Heart left ventricle (tissue), 16 donors: ENCODE data around the gene CASS4. TPM values are rescaled to one million over a fixed set of nuclear protein-coding genes. Genes with fewer than 3 reads are reported as not detected.

Experiments used
- ATAC-seq, 4 donors: fragments of 200-7000 bp; cut with Tn5 transposase; one replicate each; pipeline ENCODE4 v1.9.1; 2020 to 2022; ENCODE audit warnings: moderate library complexity in 4 of 4, mild to moderate bottlenecking in 3 of 4, moderate number of reproducible peaks in 1 of 4
- DNase-seq, 5 donors: peaks; one replicate each; pipeline ENCODE4 v3.0.0-alpha.2; 2020
- H3K27ac ChIP-seq, 12 donors: fragments of 200-600 bp; sonication (generic) in 4 of 12; one replicate each; pipeline versions ENCODE4 v1.5.0 to v1.8.0; 2016 to 2022; ENCODE audit warnings: mild to moderate bottlenecking in 2 of 12
- H3K27me3 ChIP-seq, 9 donors: fragments of 200-600 bp; sonication (generic) in 2 of 9; one replicate each; pipeline versions ENCODE4 v1.5.1 to v1.8.0; 2016 to 2022; ENCODE audit warnings: mild to moderate bottlenecking in 3 of 9
- H3K36me3 ChIP-seq, 9 donors: fragments of 200-600 bp; sonication (generic) in 2 of 9; one replicate each; pipeline versions ENCODE4 v1.5.0 to v1.8.0; 2018 to 2022; ENCODE audit warnings: mild to moderate bottlenecking in 2 of 9
- H3K4me1 ChIP-seq, 12 donors: fragments of 200-600 bp; sonication (generic) in 4 of 12; one replicate each; pipeline versions ENCODE4 v1.5.0 to v1.8.0; 2016 to 2022; ENCODE audit warnings: mild to moderate bottlenecking in 3 of 12
- H3K4me3 ChIP-seq, 12 donors: fragments of 200-600 bp; sonication (generic) in 4 of 12; one replicate each; pipeline versions ENCODE4 v1.5.0 to v1.8.0; 2017 to 2022; ENCODE audit warnings: mild to moderate bottlenecking in 9 of 12, moderate library complexity in 4 of 12
- H3K9me3 ChIP-seq, 12 donors: fragments of 200-600 bp; sonication (generic) in 4 of 12; one replicate each; pipeline versions ENCODE4 v1.5.0 to v1.8.0; 2016 to 2022; ENCODE audit warnings: mild to moderate bottlenecking in 1 of 12
- CTCF ChIP-seq, 12 donors: fragments of 200-600 bp; sonication (generic) in 4 of 12; IDR thresholded peaks; one replicate each; pipeline versions ENCODE4 v1.5.0 to v1.8.0; 2018 to 2022; ENCODE audit warnings: antibody characterized with exemption in 12 of 12, mild to moderate bottlenecking in 5 of 12
- POLR2A ChIP-seq, 2 donors: fragments of 450-650 bp; IDR thresholded peaks; one replicate each; pipeline ENCODE4 v1.6.1; 2017; ENCODE audit warnings: antibody characterized with exemption in 2 of 2, mild to moderate bottlenecking in 2 of 2, moderate library complexity in 2 of 2
- WGBS, 4 donors: extraction: QIAGEN DNeasy Blood & Tissue Kit in 2 of 4; methylation state at CpG; one replicate each; pipeline versions ENCODE4 v1.1.5 to v1.1.7; 2013 to 2018; 5-methylcytosine and 5-hydroxymethylcytosine counted together
- intact Hi-C, 10 donors: fragments of 100-400 bp; cut with DNase I; formaldehyde crosslinking; loops; one replicate each; pipeline versions ENCODE4 v1.11.1 to v1.14.2; 2022
- polyA plus RNA-seq, 2 donors: library from polyadenylated mRNA; stranded (reverse); fragments of 200-250 nt; gene quantifications; one replicate each; pipeline ENCODE4 v1.2.3, GENCODE V29; 2013
- total RNA-seq, 9 donors: library from RNA; depleted of rRNA in 2 of 9; stranded (reverse); fragments of >200 nt in 2 of 9; fragmentation: NEBNext Ultra II Directional in 3 of 9; extraction: Animal tissue kit (Norgen Biotek cat#: 25700) in 3 of 9; gene quantifications; one replicate each; pipeline versions ENCODE4 v1.1.0 to v1.2.4, GENCODE V29; 2016 to 2023
- donor health status: ischemic (EF 13 %, LVEDD 7.1; RV severe dilation, severe dysfunction).
- donor health status: healthy with polysubstance abuse.
- donor health status: DM: no; HTN: yes; CAD: no.
- donor health status: DM: no; HTN: no; CAD: no.
- donor health status: ischemic (EF 25% LVEDD 6.9; RV normal size, moderate dysfunction).
- donor health status: ischemic (EF 25% LVEDD 5.7; RV mildly dilated, moderate dysfunction).
- donor health status: healthy.
- donor health status: DM: yes; HTN: yes; CAD: no.
- donor health status: ischemic (EF 35%, LVEDD 5.7; RV mildly dilated, moderate dysfunction).
- donor health status: nonischemic (EF 11% LVEDD 7.7; RV severe dilation, severe dysfunction).
- donor health status: DM: yes; HTN: yes; CAD: no.
- donor health status: PGD.
- donor health status: ischemic (EF 29% LVEDD 5.4; RV normal size, mild dysfunction).
- donor health status: nonischemic (EF 23%, LVEDD 6.1; RV moderate dilation, normal function).

Gene CASS4
- total and polyA plus RNA-seq, 11 donors, result 0.07 to 3.8 (median 0.49) TPM

GRCh38 chr20:56438284-56438683 lies 26.2 kb downstream of the CASS4 start:
- intact Hi-C loops, result no loop called here

GRCh38 chr20:56439771-56440291 lies 27.8 kb downstream of the CASS4 start:
- Histone ChIP-seq H3K27ac (peak overlapping the region in 6 of 12 donors; percentile 22 to 55 (median 29)), H3K36me3 (peaks cover 0 to 7% (median 0%) of the 10 kb centered on the region in 9 donors), H3K27me3 (no peaks in the 10 kb centered on the region), H3K4me1 (peaks cover 0 to 46% (median 4%) of the 10 kb centered on the region in 12 donors), H3K4me3 (no peak overlapping the region), H3K9me3 (no peaks in the 10 kb centered on the region)
- 41 to 57% (median 45%) methylated on average over 5 of the region's 5 CpGs for WGBS, 4 donors
- peak; percentile 85 to 95 (median 89) for ATAC-seq
- peak; percentile 60 to 88 (median 80) for DNase-seq
- intact Hi-C loops, result no loop called here
- no peak for TF ChIP-seq POLR2A (IDR thresholded peaks at IDR 0.05)
- TF ChIP-seq CTCF (IDR thresholded peaks at IDR 0.05), result no peak

More at GRCh38 chr20:56438284-56438683, 26.2 kb downstream of the CASS4 start:
- Histone ChIP-seq H3K9me3 (no peaks in the 10 kb centered on the region), H3K27ac (no peak overlapping the region), H3K4me3 (no peak overlapping the region), H3K36me3 (peaks cover 0 to 7% (median 0%) of the 10 kb centered on the region in 9 donors), H3K27me3 (no peaks in the 10 kb centered on the region), H3K4me1 (peaks cover 0 to 56% (median 5%) of the 10 kb centered on the region in 12 donors)
- DNase-seq (no peak), ATAC-seq (no peak)
- TF ChIP-seq CTCF (IDR thresholded peaks at IDR 0.05) (no peak), POLR2A (IDR thresholded peaks at IDR 0.05) (no peak)
- WGBS, 4 donors, result 94 to 98% (median 95%) methylated on average over 4 of the region's 4 CpGs

- Histone ChIP-seq H3K27ac (peak overlapping the region in 5 of 12 donors; percentile 22 to 55 (median 29)), H3K4me1 (peaks cover 0 to 42% (median 3%) of the 10 kb centered on the region in 12 donors), H3K4me3 (no peak overlapping the region), H3K36me3 (peaks cover 0 to 11% (median 0%) of the 10 kb centered on the region in 9 donors), H3K9me3 (no peaks in the 10 kb centered on the region), H3K27me3 (no peaks in the 10 kb centered on the region)
- intact Hi-C loops, result no loop called here
- TF ChIP-seq CTCF (IDR thresholded peaks at IDR 0.05) (no peak), POLR2A (IDR thresholded peaks at IDR 0.05) (no peak)
- DNase-seq (no peak), ATAC-seq (no peak)
- WGBS, 4 donors, result 69 to 83% (median 78%) methylated on average over 4 of the region's 4 CpGs
Observed at GRCh38 chr20:56440346-56441007, 28.4 kb downstream of the CASS4 start.
